ENCODE data around the gene DPYD. TPM values are rescaled to one million over a fixed set of nuclear protein-coding genes. Genes with fewer than 3 reads are reported as not detected.

DPYD gene
- total RNA-seq, 1 donor from 2014 or later: 5.9 TPM

- Mint-ChIP-seq H3K4me1 (no peaks in the 10 kb centered on the region), H3K4me3 (no peak overlapping the region), H3K9me3 (no peaks in the 10 kb centered on the region), H3K36me3 (ENCODE audit: low read depth) (no peaks in the 10 kb centered on the region), H3K27me3 (ENCODE audit: low read depth) (no peaks in the 10 kb centered on the region), H3K27ac (ENCODE audit: unreplicated experiment) (no peak overlapping the region)
- DNase-seq (ENCODE audit: low read depth, low spot score): no peak
- no peak for TF ChIP-seq CTCF (conservative IDR thresholded peaks at IDR 0.05)
Observed at GRCh38 chr1:97571760-97572159, 349.1 kb downstream of the DPYD start.

GRCh38 chr1:97570691-97571090 is 350.1 kb downstream of the DPYD start:
- DNase-seq (ENCODE audit: low read depth, low spot score): no peak
- TF ChIP-seq CTCF (conservative IDR thresholded peaks at IDR 0.05): no peak
- no peaks in the 10 kb centered on the region for H3K9me3 Mint-ChIP-seq
- H3K36me3 Mint-ChIP-seq (ENCODE audit: low read depth): no peaks in the 10 kb centered on the region
- no peak overlapping the region for H3K4me3 Mint-ChIP-seq
- H3K27ac Mint-ChIP-seq (ENCODE audit: unreplicated experiment): no peak overlapping the region
- H3K27me3 Mint-ChIP-seq (ENCODE audit: low read depth): no peaks in the 10 kb centered on the region
- H3K4me1 Mint-ChIP-seq: no peaks in the 10 kb centered on the region

GRCh38 chr1:97567000-97567749 is 353.7 kb downstream of the DPYD start:
- no peaks in the 10 kb centered on the region for H3K36me3 Mint-ChIP-seq (ENCODE audit: low read depth)
- no peaks in the 10 kb centered on the region for H3K9me3 Mint-ChIP-seq
- H3K27ac Mint-ChIP-seq (ENCODE audit: unreplicated experiment): no peak overlapping the region
- H3K4me1 Mint-ChIP-seq: no peaks in the 10 kb centered on the region
- no peak for DNase-seq (ENCODE audit: low read depth, low spot score)
- H3K27me3 Mint-ChIP-seq (ENCODE audit: low read depth): no peaks in the 10 kb centered on the region
- H3K4me3 Mint-ChIP-seq: no peak overlapping the region
- no peak for TF ChIP-seq CTCF (conservative IDR thresholded peaks at IDR 0.05)

GRCh38 chr1:97565886-97566285 is 354.9 kb downstream of the DPYD start:
- H3K27ac Mint-ChIP-seq (ENCODE audit: unreplicated experiment): no peak overlapping the region
- H3K4me1 Mint-ChIP-seq: no peaks in the 10 kb centered on the region
- no peaks in the 10 kb centered on the region for H3K36me3 Mint-ChIP-seq (ENCODE audit: low read depth)
- no peak for DNase-seq (ENCODE audit: low read depth, low spot score)
- no peaks in the 10 kb centered on the region for H3K27me3 Mint-ChIP-seq (ENCODE audit: low read depth)
- no peaks in the 10 kb centered on the region for H3K9me3 Mint-ChIP-seq
- no peak for TF ChIP-seq CTCF (conservative IDR thresholded peaks at IDR 0.05)
- H3K4me3 Mint-ChIP-seq: no peak overlapping the region

GRCh38 chr1:97563926-97564325 is 356.9 kb downstream of the DPYD start:
- Mint-ChIP-seq H3K36me3 (ENCODE audit: low read depth) (no peaks in the 10 kb centered on the region), H3K9me3 (no peaks in the 10 kb centered on the region), H3K27ac (ENCODE audit: unreplicated experiment) (no peak overlapping the region), H3K4me1 (no peaks in the 10 kb centered on the region), H3K4me3 (no peak overlapping the region), H3K27me3 (ENCODE audit: low read depth) (no peaks in the 10 kb centered on the region)
- no peak for TF ChIP-seq CTCF (conservative IDR thresholded peaks at IDR 0.05)
- DNase-seq (ENCODE audit: low read depth, low spot score): no peak
